Ishikawa (cell line): ENCODE results near the gene RASA2.

Experiments
- EP300 ChIP-seq: IDR thresholded peaks from 2 replicates; pipeline ENCODE4 v1.6.1; 2012; ENCODE audit warnings: borderline replicate concordance
- NFIC ChIP-seq: IDR thresholded peaks from 2 replicates; pipeline ENCODE4 v1.6.1; 2012
- RAD21 ChIP-seq: IDR thresholded peaks from 2 replicates; pipeline ENCODE4 v1.6.1; 2012; ENCODE audit warnings: low read depth
- YY1 ChIP-seq: IDR thresholded peaks from 2 replicates; pipeline ENCODE4 v1.6.1; 2012; ENCODE audit warnings: low read depth
- TF ChIP-seq, protein P1 (sequence below): IDR thresholded peaks from 2 replicates; pipeline ENCODE4 v1.6.1; 2012; ENCODE audit warnings: low read depth, mild to moderate bottlenecking

DNA sequence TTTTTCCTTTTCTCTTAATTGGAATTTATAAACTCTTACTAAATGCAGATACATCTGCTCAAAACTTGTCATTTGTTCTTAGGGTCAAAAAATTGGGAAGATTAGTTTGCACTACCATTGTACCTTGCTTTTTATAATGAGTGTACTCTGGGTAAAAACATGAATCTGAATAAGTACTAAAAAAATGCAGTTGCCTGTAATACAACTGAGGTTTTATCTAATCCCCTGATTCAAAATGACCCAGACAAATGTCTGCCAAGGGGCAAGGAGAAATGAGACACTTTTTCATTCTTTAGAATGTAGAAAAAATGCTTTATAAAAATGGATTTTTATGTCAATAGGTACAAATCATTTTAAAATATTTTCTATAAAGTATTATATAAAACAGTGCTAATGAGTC lies 42.4 kb downstream of the RASA2 start:
- no peak for TF ChIP-seq YY1
- no peak for TF ChIP-seq RAD21
- TF ChIP-seq EP300: no peak
- TF ChIP-seq, protein P1, sequence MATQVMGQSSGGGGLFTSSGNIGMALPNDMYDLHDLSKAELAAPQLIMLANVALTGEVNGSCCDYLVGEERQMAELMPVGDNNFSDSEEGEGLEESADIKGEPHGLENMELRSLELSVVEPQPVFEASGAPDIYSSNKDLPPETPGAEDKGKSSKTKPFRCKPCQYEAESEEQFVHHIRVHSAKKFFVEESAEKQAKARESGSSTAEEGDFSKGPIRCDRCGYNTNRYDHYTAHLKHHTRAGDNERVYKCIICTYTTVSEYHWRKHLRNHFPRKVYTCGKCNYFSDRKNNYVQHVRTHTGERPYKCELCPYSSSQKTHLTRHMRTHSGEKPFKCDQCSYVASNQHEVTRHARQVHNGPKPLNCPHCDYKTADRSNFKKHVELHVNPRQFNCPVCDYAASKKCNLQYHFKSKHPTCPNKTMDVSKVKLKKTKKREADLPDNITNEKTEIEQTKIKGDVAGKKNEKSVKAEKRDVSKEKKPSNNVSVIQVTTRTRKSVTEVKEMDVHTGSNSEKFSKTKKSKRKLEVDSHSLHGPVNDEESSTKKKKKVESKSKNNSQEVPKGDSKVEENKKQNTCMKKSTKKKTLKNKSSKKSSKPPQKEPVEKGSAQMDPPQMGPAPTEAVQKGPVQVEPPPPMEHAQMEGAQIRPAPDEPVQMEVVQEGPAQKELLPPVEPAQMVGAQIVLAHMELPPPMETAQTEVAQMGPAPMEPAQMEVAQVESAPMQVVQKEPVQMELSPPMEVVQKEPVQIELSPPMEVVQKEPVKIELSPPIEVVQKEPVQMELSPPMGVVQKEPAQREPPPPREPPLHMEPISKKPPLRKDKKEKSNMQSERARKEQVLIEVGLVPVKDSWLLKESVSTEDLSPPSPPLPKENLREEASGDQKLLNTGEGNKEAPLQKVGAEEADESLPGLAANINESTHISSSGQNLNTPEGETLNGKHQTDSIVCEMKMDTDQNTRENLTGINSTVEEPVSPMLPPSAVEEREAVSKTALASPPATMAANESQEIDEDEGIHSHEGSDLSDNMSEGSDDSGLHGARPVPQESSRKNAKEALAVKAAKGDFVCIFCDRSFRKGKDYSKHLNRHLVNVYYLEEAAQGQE: no peak
- TF ChIP-seq NFIC: no peak
